WTC11 (cell line): ENCODE data around the gene CRB2.

ENCODE experiments used
- GTF2I ChIP-seq: fragments of 250-450 bp; sonication (Bioruptor Pico); conservative IDR thresholded peaks from 2 replicates; pipeline ENCODE4 v1.4.0; 2021; ENCODE audit warnings: mild to moderate bottlenecking
- NR3C1 ChIP-seq: sonication (generic); formaldehyde crosslinking; conservative IDR thresholded peaks from 2 replicates; pipeline ENCODE4 v1.8.1; 2023; ENCODE audit warnings: low read depth, mild to moderate bottlenecking, missing genetic modification reagents
- SP1 ChIP-seq: sonication (generic); formaldehyde crosslinking; conservative IDR thresholded peaks from 2 replicates; pipeline ENCODE4 v1.8.1; 2022; ENCODE audit warnings: missing genetic modification reagents
- ZNF121 ChIP-seq: sonication (generic); formaldehyde crosslinking; IDR thresholded peaks from 2 replicates; pipeline ENCODE4 v1.8.0; 2023; ENCODE audit warnings: missing genetic modification reagents
- TF ChIP-seq, protein P1 (sequence below): fragments of 200-600 bp; IDR thresholded peaks from 2 replicates; pipeline ENCODE4 v1.8.0; 2022; ENCODE audit warnings: antibody characterized with exemption

DNA sequence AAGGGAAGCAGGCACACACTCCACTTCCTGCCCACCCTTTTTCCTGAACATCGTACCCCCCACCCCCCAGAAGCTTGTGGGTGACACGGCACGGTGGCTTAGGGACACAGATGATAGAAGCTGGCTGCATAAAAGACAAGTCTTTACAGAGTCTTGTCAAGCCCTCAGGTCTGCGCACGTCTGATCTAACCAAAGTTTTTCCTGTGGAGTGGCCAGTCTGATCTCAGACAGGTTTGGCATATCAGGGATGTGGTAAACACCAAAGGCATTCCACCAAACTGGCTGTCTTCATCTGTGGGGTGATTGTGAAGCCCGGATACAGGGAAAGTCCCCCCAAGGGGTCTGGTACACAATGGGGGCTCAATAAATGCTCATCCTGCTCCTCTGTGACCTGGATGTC is 50.0 kb downstream of the CRB2 start:
- TF ChIP-seq ZNF121 (no peak), GTF2I (CRISPR knock-in tag) (no peak), NR3C1 (CRISPR knock-in tag) (no peak), SP1 (CRISPR knock-in tag) (no peak)
- TF ChIP-seq, protein P1, sequence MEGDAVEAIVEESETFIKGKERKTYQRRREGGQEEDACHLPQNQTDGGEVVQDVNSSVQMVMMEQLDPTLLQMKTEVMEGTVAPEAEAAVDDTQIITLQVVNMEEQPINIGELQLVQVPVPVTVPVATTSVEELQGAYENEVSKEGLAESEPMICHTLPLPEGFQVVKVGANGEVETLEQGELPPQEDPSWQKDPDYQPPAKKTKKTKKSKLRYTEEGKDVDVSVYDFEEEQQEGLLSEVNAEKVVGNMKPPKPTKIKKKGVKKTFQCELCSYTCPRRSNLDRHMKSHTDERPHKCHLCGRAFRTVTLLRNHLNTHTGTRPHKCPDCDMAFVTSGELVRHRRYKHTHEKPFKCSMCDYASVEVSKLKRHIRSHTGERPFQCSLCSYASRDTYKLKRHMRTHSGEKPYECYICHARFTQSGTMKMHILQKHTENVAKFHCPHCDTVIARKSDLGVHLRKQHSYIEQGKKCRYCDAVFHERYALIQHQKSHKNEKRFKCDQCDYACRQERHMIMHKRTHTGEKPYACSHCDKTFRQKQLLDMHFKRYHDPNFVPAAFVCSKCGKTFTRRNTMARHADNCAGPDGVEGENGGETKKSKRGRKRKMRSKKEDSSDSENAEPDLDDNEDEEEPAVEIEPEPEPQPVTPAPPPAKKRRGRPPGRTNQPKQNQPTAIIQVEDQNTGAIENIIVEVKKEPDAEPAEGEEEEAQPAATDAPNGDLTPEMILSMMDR, result no peak
